ENCODE measurements around the gene ALKBH2. TPM values are rescaled to one million over a fixed set of nuclear protein-coding genes. Genes with fewer than 3 reads are reported as not detected.

ALKBH2 gene
- total and polyA plus RNA-seq, 2 of the 8 experiments (the other 6 are each of a cell fraction or from before 2014, with no cell fraction given), result 19.1 to 22.5 TPM

GRCh38 chr12:109093022-109093918 is at the start of gene ALKBH2 (continued):
- TF ChIP-seq RNF2 (IDR thresholded peaks at IDR 0.05; ENCODE audit: borderline replicate concordance, low read depth, low read length, missing control alignments, poor library complexity, severe bottlenecking) (peak; percentile 48), POLR2A (IDR thresholded peaks at IDR 0.05; ENCODE audit: control extremely low read depth in 1 of 2, low read depth in 2 of 2, low read length in 2 of 2) (peak; percentile 61 to 94), SAP30 (IDR thresholded peaks at IDR 0.05; ENCODE audit: insufficient read depth, insufficient replicate concordance, low read length) (no peak), MAFK (IDR thresholded peaks at IDR 0.05; ENCODE audit: low read depth, low read length) (no peak), BACH1 (IDR thresholded peaks at IDR 0.05; ENCODE audit: low read length) (peak; percentile 47; the same call in 1 of the 2 replicates), BCL11A (IDR thresholded peaks at IDR 0.05; ENCODE audit: low read depth in 2 of 2, low read length in 2 of 2) (no peak), RBBP5 (IDR thresholded peaks at IDR 0.05; ENCODE audit: borderline replicate concordance, low read depth, low read length) (peak; percentile 81; the same call in 1 of the 2 replicates), CREB1 (IDR thresholded peaks at IDR 0.05) (peak; percentile 95), NANOG (IDR thresholded peaks at IDR 0.05; ENCODE audit: insufficient read depth, low read depth, low read length, poor library complexity, severe bottlenecking) (peak; percentile 43), JUN (IDR thresholded peaks at IDR 0.05; ENCODE audit: low read depth, low read length) (no peak), GTF2F1 (IDR thresholded peaks at IDR 0.05; ENCODE audit: borderline replicate concordance, low read depth, low read length) (0 out of 2 replicates have a peak, but pooled peaks have one; percentile 72), HDAC6 (IDR thresholded peaks at IDR 0.05; ENCODE audit: low read depth, low read length) (no peak), CTCF (IDR thresholded peaks at IDR 0.05; ENCODE audit: control extremely low read depth in 1 of 3, insufficient read depth in 1 of 3, low read depth in 1 of 3, low read length in 3 of 3) (peak; percentile 93 to 99 (median 96)), TAF7 (optimal IDR thresholded peaks at IDR 0.05; ENCODE audit: borderline replicate concordance, low read depth, low read length) (peak; percentile 98), MAX (IDR thresholded peaks at IDR 0.05) (peak; percentile 100), TEAD4 (IDR thresholded peaks at IDR 0.05; ENCODE audit: low read depth, low read length) (peak; percentile 48), KDM4A (IDR thresholded peaks at IDR 0.05; ENCODE audit: low read depth, low read length, severe bottlenecking) (no peak), CEBPB (IDR thresholded peaks at IDR 0.05; ENCODE audit: low read depth, low read length) (peak; percentile 30; the same call in 1 of the 2 replicates), HDAC2 (IDR thresholded peaks at IDR 0.05; ENCODE audit: borderline replicate concordance in 1 of 2, low read depth in 2 of 2, low read length in 2 of 2) (peak; percentile 34 to 84; a peak in 1 of 4 replicates), ZNF274 (IDR thresholded peaks at IDR 0.05; ENCODE audit: borderline replicate concordance, extremely low read depth, low read length) (no peak)

Measured in H1 (cell line).